GM19351 (cell line): ENCODE measurements around the gene NUMB.

Experiments used
- ATAC-seq: cut with Tn5 transposase; IDR thresholded peaks from one replicate; pipeline ENCODE4 v1.9.1; 2021; ENCODE audit warnings: mild to moderate bottlenecking, moderate library complexity; ENCODE audit not compliant: unreplicated experiment

Gene NUMB

DNA sequence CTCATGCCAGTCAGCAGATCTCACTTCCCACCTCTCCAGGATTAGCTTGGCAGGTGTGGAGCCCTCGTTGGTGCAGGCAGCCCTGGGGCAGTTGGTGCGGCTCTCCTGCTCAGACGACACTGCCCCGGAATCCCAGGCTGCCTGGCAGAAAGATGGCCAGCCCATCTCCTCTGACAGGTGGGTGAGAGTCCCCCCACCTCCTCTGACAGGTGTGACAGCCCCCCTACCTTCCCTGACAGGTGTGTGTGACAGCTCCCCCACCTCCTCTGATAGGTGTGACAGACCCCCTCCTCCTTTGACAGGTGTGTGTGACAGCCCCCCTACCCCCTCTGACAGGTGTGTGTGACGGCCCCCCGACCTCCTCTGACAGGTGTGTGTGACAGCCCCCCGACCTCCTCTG is 194.7 kb downstream of the NUMB start:
- ATAC-seq, result no peak

DNA sequence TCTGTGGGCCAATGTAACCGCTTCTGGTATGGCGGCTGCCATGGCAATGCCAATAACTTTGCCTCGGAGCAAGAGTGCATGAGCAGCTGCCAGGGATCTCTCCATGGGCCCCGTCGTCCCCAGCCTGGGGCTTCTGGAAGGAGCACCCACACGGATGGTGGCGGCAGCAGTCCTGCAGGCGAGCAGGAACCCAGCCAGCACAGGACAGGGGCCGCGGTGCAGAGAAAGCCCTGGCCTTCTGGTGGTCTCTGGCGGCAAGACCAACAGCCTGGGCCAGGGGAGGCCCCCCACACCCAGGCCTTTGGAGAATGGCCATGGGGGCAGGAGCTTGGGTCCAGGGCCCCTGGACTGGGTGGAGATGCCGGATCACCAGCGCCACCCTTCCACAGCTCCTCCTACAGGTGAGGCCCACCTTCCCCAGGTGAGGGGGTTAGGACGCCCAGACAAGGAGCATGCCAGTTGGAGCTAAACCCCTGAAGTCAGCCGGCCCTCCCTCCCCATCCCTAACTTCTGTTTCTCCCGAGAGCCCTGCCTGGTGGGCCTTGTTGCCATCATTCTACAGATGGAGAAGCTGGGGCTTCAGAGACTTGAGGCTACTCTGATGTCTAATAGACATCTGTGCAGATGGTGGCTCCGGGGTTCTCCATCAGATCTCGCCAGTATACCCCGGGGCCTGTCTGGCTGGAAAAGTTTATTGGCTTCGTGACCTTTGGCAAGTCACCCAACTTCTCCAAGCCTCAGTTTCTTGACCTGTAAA is 195.7 kb downstream of the NUMB start:
- no peak for ATAC-seq

DNA sequence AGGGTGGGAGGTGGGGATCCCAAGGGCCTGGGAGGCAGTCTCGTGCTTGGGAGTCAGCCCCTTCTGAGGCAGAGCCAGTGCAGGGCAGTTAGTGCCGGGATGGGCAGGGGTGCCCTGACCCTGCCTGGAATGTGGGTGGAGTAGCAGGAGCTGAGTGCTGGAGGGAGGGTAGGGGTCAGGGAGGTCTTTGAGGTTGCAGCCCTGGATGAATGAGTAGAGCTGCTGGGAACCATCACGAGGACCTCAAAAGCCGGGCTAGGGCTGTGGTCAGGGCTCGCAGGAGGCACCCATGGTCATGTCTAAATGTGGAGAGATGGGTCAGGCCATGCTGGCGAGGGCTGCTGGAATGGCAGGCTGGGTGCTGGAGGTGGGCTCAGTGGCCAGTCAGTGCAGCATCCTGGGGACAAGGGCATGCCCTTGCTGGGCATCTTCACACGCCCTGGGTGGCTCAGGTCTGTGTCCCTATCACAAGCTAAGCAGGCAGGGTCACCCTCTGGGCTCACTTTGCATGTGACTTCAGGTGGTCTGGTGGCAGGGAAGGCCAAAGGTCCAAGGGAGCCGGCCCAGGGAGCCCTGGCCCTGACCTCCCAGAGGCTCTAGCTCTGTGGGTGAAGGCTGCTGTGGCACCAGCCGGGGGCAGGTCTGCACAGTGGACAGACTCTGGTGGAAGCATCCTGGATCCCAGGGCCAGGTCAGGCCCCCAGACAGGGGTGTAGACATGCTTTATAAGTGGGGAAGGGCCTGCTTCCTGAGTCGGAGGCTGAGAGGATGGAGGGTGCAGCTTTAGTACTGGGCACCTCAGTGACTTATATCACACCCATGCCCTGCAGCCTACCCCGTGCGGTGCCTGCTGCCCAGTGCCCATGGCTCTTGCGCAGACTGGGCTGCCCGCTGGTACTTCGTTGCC is 196.6 kb downstream of the NUMB start:
- ATAC-seq, result no peak

DNA sequence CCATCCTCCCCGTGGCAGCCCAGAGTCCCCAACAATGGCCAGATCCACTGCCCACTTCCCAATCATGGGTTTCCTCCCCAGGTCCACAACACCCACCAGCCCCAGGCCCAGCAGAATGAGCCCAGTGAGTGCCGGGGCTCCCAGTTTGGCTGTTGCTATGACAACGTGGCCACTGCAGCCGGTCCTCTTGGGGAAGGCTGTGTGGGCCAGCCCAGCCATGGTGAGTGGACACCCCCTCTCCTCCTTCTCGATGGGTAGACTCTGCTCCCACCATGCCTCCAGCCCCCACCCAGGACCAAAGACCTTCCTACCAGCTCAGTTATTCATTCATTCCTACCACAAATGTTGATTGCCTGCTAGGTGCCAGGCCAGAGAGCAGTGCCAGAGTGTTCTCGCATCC is 197.3 kb downstream of the NUMB start:
- ATAC-seq, result no peak

DNA sequence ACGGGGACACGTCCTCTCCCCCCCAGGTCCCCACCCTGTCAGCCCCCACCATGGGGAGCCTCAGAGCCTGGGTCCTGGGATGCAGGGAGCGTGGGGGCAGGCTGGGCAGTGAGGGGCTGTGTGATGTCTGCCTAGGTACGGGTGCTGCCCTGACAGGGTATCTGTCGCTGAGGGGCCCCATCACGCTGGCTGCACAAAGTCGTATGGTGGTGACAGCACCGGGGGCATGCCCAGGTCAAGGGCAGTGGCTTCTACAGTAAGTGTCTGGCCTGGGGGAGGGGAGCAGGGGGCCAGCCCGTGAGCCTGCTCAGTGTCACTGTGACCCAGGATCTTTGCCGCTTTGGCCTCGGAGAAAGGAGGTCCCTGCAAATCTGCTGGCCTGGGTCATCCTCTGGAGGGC is 197.8 kb downstream of the NUMB start:
- ATAC-seq, result no peak

DNA sequence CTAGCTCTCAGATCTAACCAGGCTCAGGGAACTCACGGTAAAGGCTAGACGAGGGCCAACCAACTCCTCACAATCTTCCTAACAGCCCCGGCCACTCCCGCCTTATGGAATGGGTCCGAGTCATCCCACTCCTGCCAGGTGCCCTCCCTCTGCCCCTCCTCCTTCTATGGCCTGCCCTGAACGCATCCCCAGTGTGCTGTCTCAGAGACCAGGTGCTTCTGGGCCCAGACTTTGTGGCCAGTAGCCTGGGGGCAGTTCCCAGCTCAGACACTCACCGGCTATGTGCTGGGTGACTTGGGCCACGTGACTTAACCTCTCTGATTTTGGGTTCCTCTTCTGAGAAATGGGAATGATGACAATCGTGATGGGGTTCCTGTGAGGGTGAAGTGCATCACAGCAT is 198.5 kb downstream of the NUMB start:
- ATAC-seq, result no peak

DNA sequence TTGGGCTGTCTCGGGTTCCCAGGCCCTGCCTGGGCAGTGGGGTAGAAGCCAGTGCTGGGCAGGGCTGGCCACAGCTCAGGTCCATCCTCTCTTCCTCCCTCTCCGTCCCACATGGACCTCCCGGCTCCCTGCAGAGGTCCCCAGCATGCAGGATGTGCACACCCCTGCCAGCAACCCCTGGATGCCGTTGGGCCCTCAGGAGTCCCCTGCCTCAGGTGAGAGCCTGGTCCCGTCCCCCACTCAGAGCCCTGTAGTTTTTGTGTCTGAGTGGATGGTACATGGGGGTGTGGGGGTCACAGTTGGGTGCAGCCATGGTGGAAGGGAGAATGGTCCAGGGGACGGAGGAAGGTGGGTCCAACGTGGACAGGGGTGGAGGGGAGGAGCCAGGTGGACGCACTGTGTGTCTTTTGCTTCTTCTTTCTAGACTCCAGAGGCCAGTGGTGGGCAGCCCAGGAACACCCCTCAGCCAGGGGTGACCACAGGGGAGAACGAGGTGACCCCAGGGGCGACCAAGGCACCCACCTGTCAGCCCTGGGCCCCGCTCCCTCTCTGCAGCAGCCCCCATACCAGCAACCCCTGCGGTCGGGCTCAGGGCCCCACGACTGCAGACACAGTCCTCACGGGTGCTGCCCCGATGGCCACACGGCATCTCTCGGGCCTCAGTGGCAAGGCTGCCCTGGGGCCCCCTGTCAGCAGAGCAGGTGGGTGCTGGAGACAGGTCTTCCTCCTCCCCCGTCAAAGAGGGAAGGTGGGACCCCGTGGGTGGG is 199.3 kb downstream of the NUMB start:
- no peak for ATAC-seq

DNA sequence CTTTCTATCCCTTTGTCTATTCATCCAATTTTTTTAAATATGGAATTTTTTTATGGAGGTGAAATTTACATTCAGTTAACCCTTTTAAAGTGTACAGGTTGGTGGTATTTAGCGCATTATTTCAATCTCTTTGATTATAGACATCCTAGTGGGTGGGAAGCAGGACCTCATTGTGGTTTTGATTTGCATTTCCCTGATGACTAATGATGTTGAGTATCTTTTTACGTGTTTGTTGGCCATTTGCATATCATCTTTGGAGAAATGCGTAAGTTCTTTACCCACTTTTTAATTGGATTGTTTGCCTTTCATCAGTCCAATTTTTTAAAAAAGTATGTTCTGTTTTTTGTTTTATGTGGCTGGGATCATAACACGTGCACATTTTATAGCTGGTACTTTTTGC is 200.3 kb downstream of the NUMB start:
- no peak for ATAC-seq

DNA sequence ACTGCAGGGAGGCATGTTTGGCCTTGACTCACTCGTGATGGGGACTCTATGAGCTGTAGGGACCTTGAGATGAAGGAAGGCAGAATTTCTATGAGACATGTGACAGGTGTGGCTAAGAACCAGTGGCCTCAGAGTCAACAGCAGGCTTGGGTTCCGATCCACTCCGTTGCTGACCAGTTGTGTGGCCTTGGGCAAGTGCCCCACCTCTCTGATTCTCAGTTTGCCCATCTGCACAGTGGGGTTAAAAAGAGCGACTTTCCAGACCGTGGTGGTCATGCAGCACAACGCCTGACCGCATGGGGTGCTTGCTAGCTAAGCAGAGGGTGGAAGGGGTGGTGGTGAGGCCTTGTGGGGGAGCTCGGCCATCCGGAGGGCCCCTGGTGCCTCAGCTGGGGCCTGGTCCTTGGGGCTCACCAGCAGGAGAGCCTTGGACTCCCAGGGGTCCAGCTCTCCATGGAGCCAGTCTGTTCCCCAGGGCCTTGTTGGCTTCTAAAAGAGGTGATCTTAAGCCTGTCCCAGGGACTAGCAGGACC is 202.6 kb downstream of the NUMB start:
- no peak for ATAC-seq

DNA sequence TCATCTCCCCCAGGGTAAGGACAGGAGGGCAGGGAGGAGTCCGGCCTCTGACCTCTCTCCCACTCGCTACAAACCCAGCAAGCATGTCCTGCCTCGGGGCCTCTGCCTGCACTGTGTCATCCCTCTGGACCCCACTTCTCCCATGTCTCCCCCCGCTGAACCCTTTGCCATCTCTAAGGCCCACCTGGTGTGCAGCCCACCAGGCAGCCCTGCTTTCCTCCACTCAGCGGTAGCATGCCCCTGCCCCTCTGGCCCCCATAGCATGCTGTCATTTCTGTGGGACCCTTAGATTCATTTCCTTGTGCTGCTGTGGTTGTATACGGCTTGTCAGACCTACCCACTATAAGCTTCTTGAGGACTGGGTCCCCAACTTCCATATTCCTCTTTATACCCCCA is 203.3 kb downstream of the NUMB start:
- no peak for ATAC-seq

DNA sequence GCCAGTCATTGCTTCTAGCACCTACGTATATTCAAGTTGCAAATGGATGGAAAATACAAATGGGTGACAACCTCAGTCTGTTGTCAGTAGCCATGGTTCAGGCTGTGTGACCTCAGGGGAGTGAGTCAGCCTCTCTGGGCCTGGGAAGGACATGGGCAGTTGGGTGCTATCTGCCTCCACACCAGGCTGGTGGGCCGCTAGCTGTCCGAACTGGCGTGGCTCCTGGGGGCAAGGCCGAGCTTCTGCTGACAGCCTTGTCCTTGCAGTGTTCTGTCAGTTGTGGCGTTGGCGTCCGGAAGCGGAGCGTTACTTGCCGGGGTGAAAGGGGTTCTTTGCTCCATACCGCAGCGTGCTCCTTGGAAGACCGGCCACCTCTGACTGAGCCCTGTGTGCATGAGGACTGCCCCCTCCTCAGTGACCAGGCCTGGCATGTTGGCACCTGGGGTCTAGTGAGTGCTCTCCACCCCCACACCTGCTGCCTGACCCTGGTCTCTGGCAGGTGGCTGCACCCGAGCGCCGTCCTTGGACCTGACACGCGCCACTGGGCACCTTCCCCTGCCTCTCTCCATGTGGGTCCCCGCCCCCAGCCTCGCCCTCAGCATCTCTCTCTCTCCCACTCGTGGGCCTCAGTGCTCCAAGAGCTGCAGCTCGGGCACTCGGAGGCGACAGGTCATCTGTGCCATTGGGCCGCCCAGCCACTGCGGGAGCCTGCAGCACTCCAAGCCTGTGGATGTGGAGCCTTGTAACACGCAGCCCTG is 203.9 kb downstream of the NUMB start:
- no peak for ATAC-seq

DNA sequence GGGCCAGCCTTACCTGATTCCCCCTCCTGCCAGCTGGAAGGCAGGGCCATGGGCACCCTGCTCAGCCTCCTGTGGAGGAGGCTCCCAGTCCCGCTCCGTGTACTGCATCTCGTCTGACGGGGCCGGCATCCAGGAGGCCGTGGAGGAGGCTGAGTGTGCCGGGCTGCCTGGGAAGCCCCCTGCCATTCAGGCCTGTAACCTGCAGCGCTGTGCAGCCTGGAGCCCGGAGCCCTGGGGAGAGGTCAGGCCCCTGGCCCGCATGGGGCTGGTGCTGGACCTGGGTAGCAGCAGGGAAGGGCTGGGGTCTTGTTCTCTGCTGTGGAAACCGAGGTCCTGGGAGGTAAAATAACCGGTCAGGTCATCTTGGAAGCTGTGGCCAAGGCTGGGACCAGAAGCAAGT is 204.6 kb downstream of the NUMB start:
- ATAC-seq, result no peak

DNA sequence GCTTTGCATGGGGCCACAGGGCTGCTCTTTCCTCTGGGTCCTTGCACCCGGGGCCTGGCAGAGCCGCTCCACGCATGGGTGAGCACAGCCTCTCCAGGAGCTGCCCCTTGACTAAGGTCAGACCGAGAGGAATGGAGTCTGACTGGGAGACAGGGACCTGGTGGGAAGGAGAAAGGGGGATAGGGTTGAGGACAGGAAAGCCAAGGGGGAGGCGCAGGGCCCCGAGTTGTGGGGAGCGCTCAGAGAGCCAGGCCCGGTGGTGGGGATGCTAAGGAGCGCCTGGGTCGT is 205.1 kb downstream of the NUMB start:
- no peak for ATAC-seq

DNA sequence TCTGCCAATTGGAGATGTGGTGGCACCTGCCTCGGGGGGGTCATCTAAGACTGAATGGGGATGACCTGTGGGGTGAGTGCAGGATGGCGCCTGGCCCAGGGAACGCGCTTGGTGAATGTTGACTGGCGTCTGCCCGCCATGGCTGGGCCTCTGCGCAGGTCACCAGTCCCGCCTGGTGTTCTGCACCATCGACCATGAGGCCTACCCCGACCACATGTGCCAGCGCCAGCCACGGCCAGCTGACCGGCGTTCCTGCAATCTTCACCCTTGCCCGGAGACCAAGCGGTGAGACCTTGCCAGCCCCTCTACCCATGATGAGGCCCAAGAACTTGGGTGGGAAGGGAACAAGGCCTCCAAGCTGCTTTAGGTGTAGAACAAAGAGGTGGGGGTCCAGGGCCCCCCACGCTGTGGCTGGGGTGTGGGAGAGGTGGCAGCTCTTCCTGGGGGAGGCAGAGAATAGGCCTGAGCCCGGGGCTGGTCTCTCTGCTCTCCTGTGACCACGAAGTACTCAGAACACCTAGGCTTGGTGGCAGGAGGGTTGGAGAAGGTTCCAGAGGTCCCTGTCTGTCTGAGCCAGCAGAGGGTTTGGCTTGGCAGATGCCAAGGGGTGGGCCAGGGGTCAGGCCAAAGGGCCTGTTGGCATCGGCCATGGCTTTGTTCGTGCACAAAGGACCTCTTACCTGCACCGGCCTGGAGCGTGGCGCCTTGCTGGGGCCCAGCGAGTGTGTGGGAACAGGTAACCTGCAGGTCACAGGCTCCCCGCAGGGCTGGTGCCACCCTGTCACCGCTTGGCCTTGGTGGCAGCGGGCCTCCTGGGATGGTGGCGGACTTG is 205.6 kb downstream of the NUMB start:
- ATAC-seq, result no peak

DNA sequence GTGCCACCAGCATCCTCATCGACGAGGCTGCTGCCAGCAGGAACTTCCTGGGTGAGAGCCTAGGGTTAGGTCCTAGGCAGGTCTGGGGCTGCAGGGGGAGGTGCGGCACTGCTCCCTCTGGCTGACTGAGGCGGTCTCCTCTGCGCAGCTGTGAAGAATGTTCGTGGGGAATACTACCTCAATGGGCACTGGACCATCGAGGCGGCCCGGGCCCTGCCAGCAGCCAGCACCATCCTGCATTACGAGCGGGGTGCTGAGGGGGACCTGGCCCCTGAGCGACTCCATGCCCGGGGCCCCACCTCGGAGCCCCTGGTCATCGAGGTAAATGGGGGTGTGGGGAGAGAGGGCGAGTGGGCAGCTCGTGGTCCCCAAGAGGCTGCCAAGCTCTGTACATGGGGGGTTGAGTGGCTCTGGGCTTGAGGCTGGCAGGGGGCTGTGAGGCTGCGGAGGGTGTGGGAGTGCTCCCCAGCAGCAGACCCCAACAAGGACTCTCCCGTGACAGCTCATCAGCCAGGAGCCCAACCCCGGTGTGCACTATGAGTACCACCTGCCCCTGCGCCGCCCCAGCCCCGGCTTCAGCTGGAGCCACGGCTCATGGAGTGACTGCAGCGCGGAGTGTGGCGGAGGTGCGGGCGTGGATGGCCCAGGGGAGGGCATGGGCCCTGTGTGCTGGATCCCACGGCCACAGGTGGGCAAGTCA is 206.7 kb downstream of the NUMB start:
- no peak for ATAC-seq

DNA sequence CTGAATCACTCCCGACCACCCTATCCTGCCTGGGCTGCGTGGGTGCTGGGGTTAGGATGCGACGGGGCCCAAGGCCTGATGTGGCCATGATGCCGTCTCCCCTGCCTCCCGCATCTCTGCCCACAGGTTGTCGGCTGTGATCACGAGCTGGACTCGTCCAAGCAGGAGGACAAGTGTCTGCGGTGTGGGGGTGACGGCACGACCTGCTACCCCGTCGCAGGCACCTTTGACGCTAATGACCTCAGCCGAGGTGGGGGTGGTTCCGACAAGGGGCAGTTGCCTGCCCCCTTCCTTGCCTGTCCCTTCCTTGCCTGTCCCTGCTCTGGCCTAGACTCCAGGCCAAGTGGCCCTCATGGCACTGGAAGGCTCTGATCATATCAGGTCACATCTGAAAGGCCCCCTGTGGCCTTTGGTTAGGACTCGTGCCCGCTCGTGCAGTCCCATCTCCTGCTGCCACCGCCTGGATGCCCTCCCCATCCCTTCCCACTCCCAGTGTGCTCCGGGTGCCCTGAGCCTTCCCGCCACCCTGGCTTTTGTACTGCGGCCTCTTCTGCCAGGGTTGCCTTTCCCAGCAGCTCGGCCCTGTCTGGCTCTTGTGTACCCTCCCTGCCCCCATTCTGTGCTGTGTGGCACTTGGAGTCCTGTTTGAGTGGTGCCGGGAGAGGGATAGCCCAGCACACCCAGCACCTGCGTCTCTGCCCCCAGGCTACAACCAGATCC is 207.4 kb downstream of the NUMB start:
- ATAC-seq, result no peak

DNA sequence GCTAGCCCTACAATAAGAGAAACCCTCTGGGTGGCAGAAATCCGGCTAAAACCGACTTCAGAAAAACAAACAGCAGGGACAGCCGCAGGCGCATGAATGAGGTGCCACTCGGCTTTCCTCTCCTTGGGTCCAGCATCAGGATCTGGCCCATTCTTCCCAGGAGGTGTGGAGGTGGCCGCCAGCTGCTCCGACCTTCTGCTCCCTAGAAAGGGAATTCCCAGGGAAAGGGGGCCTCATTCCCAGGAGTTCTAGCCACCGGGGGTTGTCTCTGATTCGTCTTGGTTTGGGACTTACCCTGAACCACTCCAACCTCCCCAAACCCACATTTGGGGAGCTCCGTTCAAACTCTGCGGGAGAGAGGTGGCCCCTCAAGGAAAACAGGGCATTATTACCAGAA is 208.0 kb downstream of the NUMB start:
- no peak for ATAC-seq

DNA sequence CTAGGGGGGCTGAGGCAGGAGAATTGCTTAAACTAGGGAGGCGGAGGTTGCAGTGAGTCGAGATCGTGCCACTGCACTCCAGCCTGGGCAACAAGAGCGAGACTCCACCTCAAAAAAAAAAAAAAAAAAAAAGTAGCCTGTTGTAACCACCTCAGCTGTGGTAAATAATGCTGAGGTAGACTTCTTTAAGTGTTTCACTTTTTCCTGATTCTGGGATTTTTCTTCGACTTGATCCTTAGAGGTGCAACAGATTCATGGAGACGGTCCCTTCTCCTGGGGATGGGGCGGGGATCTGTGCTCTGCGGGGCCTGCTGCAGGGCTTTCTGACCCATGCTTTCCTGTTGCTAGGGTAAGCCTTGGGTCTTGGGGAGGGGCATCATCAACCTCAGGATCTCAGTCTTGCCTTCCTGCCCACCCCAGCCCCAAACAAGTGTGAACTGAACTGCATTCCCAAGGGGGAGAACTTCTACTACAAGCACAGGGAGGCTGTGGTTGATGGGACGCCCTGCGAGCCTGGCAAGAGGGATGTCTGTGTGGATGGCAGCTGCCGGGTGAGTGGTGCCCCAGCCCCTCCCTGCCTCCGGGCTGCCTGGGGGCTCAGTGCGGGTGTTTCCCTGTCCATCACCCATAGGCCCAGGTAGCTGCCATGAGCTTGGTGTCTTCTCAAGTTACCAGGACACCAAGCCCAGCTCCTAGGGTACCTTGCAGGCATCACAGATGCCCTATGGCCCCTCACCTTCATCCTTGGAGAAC is 208.6 kb downstream of the NUMB start:
- ATAC-seq, result no peak
